Liver (tissue), 9 donors: Measurements from ENCODE around the gene MYB. TPM values are rescaled to one million over a fixed set of nuclear protein-coding genes. Genes with fewer than 3 reads are reported as not detected.

Source experiments
- DNase-seq: peaks from one replicate; pipeline ENCODE4 v3.0.0-alpha.2; 2017; ENCODE audit warnings: low spot score
- H3K27ac ChIP-seq, 2 donors: one replicate each; pipeline ENCODE4 v1.7.0; 2013; ENCODE audit warnings: inconsistent platforms in 2 of 2, low read length in 2 of 2, control low read depth in 1 of 2, low read depth in 1 of 2, mild to moderate bottlenecking in 1 of 2
- H3K27me3 ChIP-seq, 4 donors: one replicate each; pipeline versions ENCODE4 v1.6.1 to v1.7.0; 2013; ENCODE audit warnings: low read length in 3 of 4, inconsistent platforms in 1 of 4, mild to moderate bottlenecking in 1 of 4, moderate library complexity in 1 of 4; ENCODE audit not compliant: control insufficient read depth in 4 of 4, insufficient read depth in 4 of 4
- H3K36me3 ChIP-seq, 4 donors: one replicate each; pipeline versions ENCODE4 v1.6.1 to v1.7.0; 2013; ENCODE audit warnings: low read length in 3 of 4, mild to moderate bottlenecking in 3 of 4, low read depth in 1 of 4, moderate library complexity in 1 of 4; ENCODE audit not compliant: control insufficient read depth in 4 of 4, insufficient read depth in 3 of 4
- H3K4me1 ChIP-seq, 4 donors: one replicate each; pipeline versions ENCODE4 v1.6.1 to v1.7.0; 2013; ENCODE audit warnings: low read length in 3 of 4, mild to moderate bottlenecking in 3 of 4, moderate library complexity in 1 of 4; ENCODE audit not compliant: control insufficient read depth in 4 of 4, insufficient read depth in 4 of 4
- H3K4me3 ChIP-seq, 3 donors: one replicate each; pipeline versions ENCODE4 v1.6.1 to v1.7.0; 2013; ENCODE audit warnings: low read length in 3 of 3, control low read depth in 1 of 3, low read depth in 1 of 3, mild to moderate bottlenecking in 1 of 3
- H3K9ac ChIP-seq, 2 donors: one replicate each; pipeline ENCODE4 v1.7.0; 2013; ENCODE audit warnings: low read length in 2 of 2, mild to moderate bottlenecking in 2 of 2, moderate library complexity in 2 of 2, control low read depth in 1 of 2, low read depth in 1 of 2
- H3K9me3 ChIP-seq, 4 donors: one replicate each; pipeline versions ENCODE4 v1.6.1 to v1.7.0; 2013; ENCODE audit warnings: low read length in 3 of 4; ENCODE audit not compliant: control insufficient read depth in 4 of 4
- EGR1 ChIP-seq, 2 donors: IDR thresholded peaks; 2 replicates each; pipeline ENCODE4 v1.6.1; 2016 to 2018; ENCODE audit warnings: antibody characterized with exemption in 2 of 2, low read depth in 2 of 2
- FOXA1 ChIP-seq: IDR thresholded peaks from 2 replicates; pipeline ENCODE4 v1.6.1; 2016; ENCODE audit warnings: antibody characterized with exemption
- FOXA2 ChIP-seq: IDR thresholded peaks from 2 replicates; pipeline ENCODE4 v1.6.1; 2016; ENCODE audit warnings: antibody characterized with exemption
- GABPA ChIP-seq, 2 donors: IDR thresholded peaks in 1 of 2; conservative IDR thresholded peaks in 1 of 2; 2 replicates each; pipeline ENCODE4 v1.6.1; 2016; ENCODE audit warnings: antibody characterized with exemption in 2 of 2, mild to moderate bottlenecking in 1 of 2, moderate library complexity in 1 of 2
- JUND ChIP-seq, 2 donors: IDR thresholded peaks; 2 replicates each; pipeline ENCODE4 v1.6.1; 2016; ENCODE audit warnings: antibody characterized with exemption in 2 of 2
- NR2F2 ChIP-seq: IDR thresholded peaks from 2 replicates; pipeline ENCODE4 v1.6.1; 2016; ENCODE audit warnings: antibody characterized with exemption
- RAD21 ChIP-seq, 2 donors: IDR thresholded peaks; 2 replicates each; pipeline ENCODE4 v1.6.1; 2016; ENCODE audit warnings: antibody characterized with exemption in 2 of 2, mild to moderate bottlenecking in 2 of 2
- REST ChIP-seq: IDR thresholded peaks from 2 replicates; pipeline ENCODE4 v1.6.1; 2016; ENCODE audit warnings: antibody characterized with exemption, mild to moderate bottlenecking
- RXRA ChIP-seq, 2 donors: IDR thresholded peaks; 2 replicates each; pipeline ENCODE4 v1.6.1; 2017 to 2018; ENCODE audit warnings: antibody characterized with exemption in 2 of 2, mild to moderate bottlenecking in 1 of 2
- SP1 ChIP-seq: IDR thresholded peaks from 2 replicates; pipeline ENCODE4 v1.6.1; 2018; ENCODE audit warnings: antibody characterized with exemption, mild to moderate bottlenecking
- TAF1 ChIP-seq: conservative IDR thresholded peaks from 2 replicates; pipeline ENCODE4 v1.6.1; 2016; ENCODE audit warnings: antibody characterized with exemption, mild to moderate bottlenecking
- YY1 ChIP-seq: IDR thresholded peaks from 2 replicates; pipeline ENCODE4 v1.6.1; 2016; ENCODE audit warnings: antibody characterized with exemption, mild to moderate bottlenecking
- WGBS: extraction: QIAGEN DNeasy Blood & Tissue Kit; methylation state at CpG from one replicate; pipeline ENCODE4 v1.1.7; 2013; 5-methylcytosine and 5-hydroxymethylcytosine counted together
- polyA plus RNA-seq, 2 donors: library from polyadenylated mRNA; stranded (reverse) in 1 of 2; unstranded in 1 of 2; fragments of 200-250 nt in 1 of 2; fragments of >200 nt in 1 of 2; fragmentation: Nextera tagmentation in 1 of 2; extraction: Ambion mirVana in 1 of 2; gene quantifications; one replicate each; pipeline versions ENCODE4 v1.2.1 to v1.2.3, GENCODE V29; 2013 to 2015
- total RNA-seq, 2 donors: library from RNA; depleted of rRNA; stranded (reverse); fragments of >200 nt; gene quantifications; one replicate each; pipeline ENCODE4 v1.2.3, GENCODE V29; 2014
- TF ChIP-seq, protein P1 (sequence below): IDR thresholded peaks from 2 replicates; pipeline ENCODE4 v1.6.1; 2016; ENCODE audit warnings: antibody characterized with exemption
- TF ChIP-seq, protein P2 (sequence below): fragments of 150-350 bp; IDR thresholded peaks from 2 replicates; pipeline ENCODE4 v1.5.1; 2017; ENCODE audit warnings: improper control_type of control experiment, low read depth, low read length; ENCODE audit not compliant: missing input control
- donor health status: healthy.
- donor health status: healthy.
- donor health status: healthy.
- donor health status: healthy.
- donor health status: healthy.

MYB gene
- total and polyA plus RNA-seq, 4 donors: 0.08 to 19.8 (median 0.11) TPM

DNA sequence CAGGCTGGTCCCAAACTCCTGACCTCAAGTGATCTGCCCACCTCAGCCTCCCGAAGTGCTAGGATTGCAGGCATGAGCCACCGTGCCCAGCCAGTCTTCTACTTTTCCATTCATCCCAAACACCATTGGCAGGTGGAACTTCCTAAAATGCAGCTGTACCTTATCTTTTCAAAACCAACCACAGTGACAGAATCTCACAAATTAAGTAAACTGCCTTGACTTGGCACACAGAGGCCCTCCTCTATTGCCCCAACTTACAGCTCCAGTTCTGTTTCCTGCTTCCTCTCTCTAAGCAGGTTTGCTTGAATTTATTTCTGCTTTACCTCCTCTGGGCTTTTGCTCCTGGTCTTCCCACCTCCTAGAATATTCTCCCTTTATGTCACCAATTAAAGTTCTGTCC is 7.6 kb downstream of the MYB start:
- H3K27ac ChIP-seq: no peak overlapping the region
- no peaks in the 10 kb centered on the region for H3K27me3 ChIP-seq
- DNase-seq: no peak
- no peaks in the 10 kb centered on the region for H3K36me3 ChIP-seq
- TF ChIP-seq GABPA (IDR thresholded peaks at IDR 0.05 in 1 of 2, conservative IDR thresholded peaks at IDR 0.05 in 1 of 2): no peak
- no peak for TF ChIP-seq EGR1 (IDR thresholded peaks at IDR 0.05; ENCODE audit: low read depth in 2 of 2)
- TF ChIP-seq TAF1: no peak
- no peak for TF ChIP-seq NR2F2
- TF ChIP-seq RXRA (IDR thresholded peaks at IDR 0.05): no peak
- no peak for TF ChIP-seq YY1
- TF ChIP-seq RAD21 (IDR thresholded peaks at IDR 0.05): no peak
- TF ChIP-seq, protein P1, sequence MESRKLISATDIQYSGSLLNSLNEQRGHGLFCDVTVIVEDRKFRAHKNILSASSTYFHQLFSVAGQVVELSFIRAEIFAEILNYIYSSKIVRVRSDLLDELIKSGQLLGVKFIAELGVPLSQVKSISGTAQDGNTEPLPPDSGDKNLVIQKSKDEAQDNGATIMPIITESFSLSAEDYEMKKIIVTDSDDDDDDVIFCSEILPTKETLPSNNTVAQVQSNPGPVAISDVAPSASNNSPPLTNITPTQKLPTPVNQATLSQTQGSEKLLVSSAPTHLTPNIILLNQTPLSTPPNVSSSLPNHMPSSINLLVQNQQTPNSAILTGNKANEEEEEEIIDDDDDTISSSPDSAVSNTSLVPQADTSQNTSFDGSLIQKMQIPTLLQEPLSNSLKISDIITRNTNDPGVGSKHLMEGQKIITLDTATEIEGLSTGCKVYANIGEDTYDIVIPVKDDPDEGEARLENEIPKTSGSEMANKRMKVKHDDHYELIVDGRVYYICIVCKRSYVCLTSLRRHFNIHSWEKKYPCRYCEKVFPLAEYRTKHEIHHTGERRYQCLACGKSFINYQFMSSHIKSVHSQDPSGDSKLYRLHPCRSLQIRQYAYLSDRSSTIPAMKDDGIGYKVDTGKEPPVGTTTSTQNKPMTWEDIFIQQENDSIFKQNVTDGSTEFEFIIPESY: no peak
- no peak for TF ChIP-seq FOXA1
- TF ChIP-seq REST: no peak
- TF ChIP-seq, protein P2, sequence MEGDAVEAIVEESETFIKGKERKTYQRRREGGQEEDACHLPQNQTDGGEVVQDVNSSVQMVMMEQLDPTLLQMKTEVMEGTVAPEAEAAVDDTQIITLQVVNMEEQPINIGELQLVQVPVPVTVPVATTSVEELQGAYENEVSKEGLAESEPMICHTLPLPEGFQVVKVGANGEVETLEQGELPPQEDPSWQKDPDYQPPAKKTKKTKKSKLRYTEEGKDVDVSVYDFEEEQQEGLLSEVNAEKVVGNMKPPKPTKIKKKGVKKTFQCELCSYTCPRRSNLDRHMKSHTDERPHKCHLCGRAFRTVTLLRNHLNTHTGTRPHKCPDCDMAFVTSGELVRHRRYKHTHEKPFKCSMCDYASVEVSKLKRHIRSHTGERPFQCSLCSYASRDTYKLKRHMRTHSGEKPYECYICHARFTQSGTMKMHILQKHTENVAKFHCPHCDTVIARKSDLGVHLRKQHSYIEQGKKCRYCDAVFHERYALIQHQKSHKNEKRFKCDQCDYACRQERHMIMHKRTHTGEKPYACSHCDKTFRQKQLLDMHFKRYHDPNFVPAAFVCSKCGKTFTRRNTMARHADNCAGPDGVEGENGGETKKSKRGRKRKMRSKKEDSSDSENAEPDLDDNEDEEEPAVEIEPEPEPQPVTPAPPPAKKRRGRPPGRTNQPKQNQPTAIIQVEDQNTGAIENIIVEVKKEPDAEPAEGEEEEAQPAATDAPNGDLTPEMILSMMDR: no peak
- no peak for TF ChIP-seq SP1
- TF ChIP-seq JUND (IDR thresholded peaks at IDR 0.05): no peak
- peaks cover 0 to 3% (median 2%) of the 10 kb centered on the region in 4 donors for H3K4me1 ChIP-seq
- H3K9me3 ChIP-seq: no peaks in the 10 kb centered on the region
- no peak overlapping the region for H3K9ac ChIP-seq
- WGBS: 85% methylated on average over 2 of the region's 2 CpGs
- no peak overlapping the region for H3K4me3 ChIP-seq

DNA sequence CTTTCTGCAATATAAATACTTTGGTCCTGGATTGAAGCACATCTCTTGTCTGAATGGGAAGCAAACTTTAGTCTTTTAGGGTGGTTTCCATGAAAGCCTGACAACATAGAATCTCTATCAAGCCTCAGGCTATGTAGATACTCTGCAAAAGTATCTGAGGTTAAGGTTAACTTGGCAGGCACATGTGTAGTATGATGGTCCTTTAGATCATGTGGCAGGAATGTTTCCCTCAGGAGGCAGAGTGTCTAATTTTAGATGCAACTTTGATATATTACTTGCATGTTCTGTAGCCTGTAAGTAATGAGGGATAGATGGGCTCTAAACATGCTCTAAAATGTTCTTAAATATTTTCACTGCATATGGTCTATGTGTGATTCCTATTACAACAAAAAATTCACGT is 8.2 kb downstream of the MYB start:
- WGBS: 68% methylated on average over 1 of the region's 1 CpG
- no peak overlapping the region for H3K4me3 ChIP-seq

More for the DNA sequence above, 8.2 kb downstream of the MYB start:
- Histone ChIP-seq H3K4me1 (no peaks in the 10 kb centered on the region), H3K9me3 (no peaks in the 10 kb centered on the region), H3K27me3 (no peaks in the 10 kb centered on the region), H3K9ac (no peak overlapping the region), H3K27ac (no peak overlapping the region), H3K36me3 (no peaks in the 10 kb centered on the region)
- no peak for DNase-seq
- no peak for TF ChIP-seq FOXA2
